Adrenal gland (tissue), 12 donors: Measurements from ENCODE around the gene TSSK3. TPM values are rescaled to one million over a fixed set of nuclear protein-coding genes. Genes with fewer than 3 reads are reported as not detected.

Source experiments
- DNase-seq, 7 donors: peaks; one replicate each; pipeline ENCODE4 v3.0.0-alpha.2; 2019 to 2020
- H3K27ac ChIP-seq, 5 donors: fragments of 200-600 bp; sonication (generic) in 4 of 5; 1 replicate in 3 of 5; 2 replicates in 2 of 5; pipeline versions ENCODE4 v1.5.1 to v1.8.0; 2016 to 2020; ENCODE audit warnings: mild to moderate bottlenecking in 1 of 5
- H3K27me3 ChIP-seq: fragments of 200-600 bp; 2 replicates; pipeline ENCODE4 v1.8.0; 2021
- H3K36me3 ChIP-seq, 2 donors: fragments of 200-600 bp; replicated peaks in 1 of 2; 1 replicate in 1 of 2; 2 replicates in 1 of 2; pipeline versions ENCODE4 v1.5.1 to v1.8.0; 2018 to 2022
- H3K4me1 ChIP-seq, 2 donors: fragments of 200-600 bp; replicated peaks in 1 of 2; 1 replicate in 1 of 2; 2 replicates in 1 of 2; pipeline versions ENCODE4 v1.5.1 to v1.8.0; 2018 to 2021
- H3K4me3 ChIP-seq, 4 donors: fragments of 200-600 bp; sonication (generic) in 3 of 4; one replicate each; pipeline ENCODE4 v1.5.1; 2016 to 2018
- H3K9me3 ChIP-seq, 3 donors: fragments of 200-600 bp; sonication (generic) in 1 of 3; replicated peaks in 1 of 3; 1 replicate in 2 of 3; 2 replicates in 1 of 3; pipeline versions ENCODE4 v1.5.1 to v1.8.0; 2016 to 2021
- CTCF ChIP-seq, 6 experiments: fragments of 450-650 bp in 4 of 6; fragments of 200-600 bp in 2 of 6; sonication (generic) in 1 of 6; IDR thresholded peaks; 1 replicate in 5 of 6; 2 replicates in 1 of 6; pipeline versions ENCODE4 v1.5.1 to v1.8.0; 2016 to 2021; ENCODE audit warnings: antibody characterized with exemption in 6 of 6, mild to moderate bottlenecking in 2 of 6, moderate library complexity in 1 of 6
- POLR2A ChIP-seq, 2 donors: fragments of 450-650 bp; IDR thresholded peaks; one replicate each; pipeline ENCODE4 v1.6.1; 2017; ENCODE audit warnings: antibody characterized with exemption in 2 of 2, mild to moderate bottlenecking in 2 of 2, moderate library complexity in 1 of 2
- WGBS, 4 donors: extraction: QIAGEN DNeasy Blood & Tissue Kit in 2 of 4; methylation state at CpG; one replicate each; pipeline versions ENCODE4 v1.1.5 to v1.1.7; 2013 to 2017; 5-methylcytosine and 5-hydroxymethylcytosine counted together
- intact Hi-C, 2 donors: fragments of 100-400 bp; cut with DNase I; formaldehyde crosslinking; loops; one replicate each; pipeline versions ENCODE4 v1.14.1 to v1.15.0; 2022 to 2023
- polyA plus RNA-seq, 3 donors: library from polyadenylated mRNA; stranded (reverse); fragments of 200-250 nt in 2 of 3; fragments of 350-450 nt in 1 of 3; fragmentation: Illumina TruSeq in 1 of 3; extraction: RNeasy Lipid Tissue Mini Kit (QIAGEN cat#74804) in 1 of 3; gene quantifications; one replicate each; pipeline ENCODE4 v1.2.3, GENCODE V29; 2013 to 2014
- total RNA-seq, 9 donors: library from RNA; depleted of rRNA in 4 of 9; stranded (reverse); fragments of >200 nt in 4 of 9; fragments of 120-200 nt in 1 of 9; fragmentation: NEBNext Ultra II Directional in 1 of 9; extraction: Animal tissue kit (Norgen Biotek cat#: 25700) in 1 of 9; gene quantifications; one replicate each; pipeline versions ENCODE4 v1.1.0 to v1.2.4, GENCODE V29; 2013 to 2023
- donor health status: healthy with polysubstance abuse.
- donor health status: Bipolar disorder and iron deficiency.
- donor health status: DM: yes; HTN: yes; CAD: no.
- donor health status: DM: no; HTN: no; CAD: no.
- donor health status: DM: no; HTN: no; CAD: no.
- donor health status: DM: yes; HTN: yes; CAD: no.

The TSSK3 gene
- total and polyA plus RNA-seq, 12 donors, result 0.69 to 5.3 (median 1.9) TPM; not detected in 1

- no peaks in the 10 kb centered on the region for H3K9me3 ChIP-seq
- no peak for TF ChIP-seq POLR2A (IDR thresholded peaks at IDR 0.05)
- no peak for TF ChIP-seq CTCF (IDR thresholded peaks at IDR 0.05)
- no peak for DNase-seq
- H3K27ac ChIP-seq, result peak overlapping the region in 3 of 5 donors; percentile 97 to 98 (median 97)
- no peak overlapping the region for H3K4me3 ChIP-seq
- peaks cover 0 to 48% of the 10 kb centered on the region in 2 donors for H3K36me3 ChIP-seq
- 64 to 67% (median 65%) methylated on average over 8 of the region's 8 CpGs for WGBS, 4 donors
- intact Hi-C loops, result no loop called here
- H3K4me1 ChIP-seq, result peaks cover 21 to 31% of the 10 kb centered on the region in 2 donors
- no peaks in the 10 kb centered on the region for H3K27me3 ChIP-seq
Observed at GRCh38 chr1:32390904-32391870, 28.8 kb downstream of the TSSK3 start.

- no peaks in the 10 kb centered on the region for H3K27me3 ChIP-seq
- peak in 4 of 7 donors; percentile 20 to 68 (median 46) for DNase-seq
- TF ChIP-seq CTCF (IDR thresholded peaks at IDR 0.05), result no peak
- no peak for TF ChIP-seq POLR2A (IDR thresholded peaks at IDR 0.05)
- intact Hi-C loops, result no loop called here
- H3K27ac ChIP-seq, result peak overlapping the region; percentile 30 to 98 (median 97)
- H3K4me3 ChIP-seq, result peak overlapping the region in 1 of 4 donors; percentile 15
- WGBS, 4 donors, result 14 to 21% (median 17%) methylated on average over 3 of the region's 3 CpGs
- H3K36me3 ChIP-seq, result peaks cover 0 to 38% of the 10 kb centered on the region in 2 donors
- H3K4me1 ChIP-seq, result peaks cover 21 to 31% of the 10 kb centered on the region in 2 donors
- H3K9me3 ChIP-seq, result no peaks in the 10 kb centered on the region
Observed at GRCh38 chr1:32392325-32392724, 30.0 kb downstream of the TSSK3 start.

- 23 to 50% (median 26%) methylated on average over 1 of the region's 1 CpG for WGBS, 4 donors
- Histone ChIP-seq H3K4me1 (peaks cover 21 to 31% of the 10 kb centered on the region in 2 donors), H3K27me3 (no peaks in the 10 kb centered on the region), H3K9me3 (no peaks in the 10 kb centered on the region), H3K36me3 (peaks cover 0 to 31% of the 10 kb centered on the region in 2 donors), H3K4me3 (peak overlapping the region in 2 of 4 donors; percentile 72 to 74), H3K27ac (peak overlapping the region; percentile 69 to 98 (median 97))
- peak in 5 of 7 donors; percentile 51 to 78 (median 66) for DNase-seq
- TF ChIP-seq POLR2A (IDR thresholded peaks at IDR 0.05) (peak in 1 of 2 donors; percentile 88), CTCF (IDR thresholded peaks at IDR 0.05) (no peak)
- intact Hi-C loops, result no loop called here
Observed at GRCh38 chr1:32393136-32393535, 30.8 kb downstream of the TSSK3 start.

GRCh38 chr1:32393832-32394140 lies 31.4 kb downstream of the TSSK3 start:
- Histone ChIP-seq H3K4me3 (peak overlapping the region; percentile 20 to 74 (median 66)), H3K36me3 (peaks cover 0 to 25% of the 10 kb centered on the region in 2 donors), H3K27me3 (no peaks in the 10 kb centered on the region), H3K27ac (peak overlapping the region; percentile 69 to 98 (median 97)), H3K4me1 (peaks cover 21 to 31% of the 10 kb centered on the region in 2 donors), H3K9me3 (no peaks in the 10 kb centered on the region)
- intact Hi-C loops, result no loop called here
- DNase-seq, result peak in 4 of 7 donors; percentile 62 to 71 (median 65)
- WGBS, 4 donors, result 0 to 3% (median 2%) methylated on average over 9 to 15 of the region's 15 CpGs
- TF ChIP-seq POLR2A (IDR thresholded peaks at IDR 0.05), result no peak
- TF ChIP-seq CTCF (IDR thresholded peaks at IDR 0.05), result no peak
